SK-N-SH (cell line): Measurements from ENCODE around the gene SH2D3C. TPM values are rescaled to one million over a fixed set of nuclear protein-coding genes. Genes with fewer than 3 reads are reported as not detected.

Experiments used
- CTCF ChIA-PET: fragments of 300-600, 350-600 bp; formaldehyde crosslinking; extraction: SDS; loops from one replicate; lab custom pipeline; 2021; lab: Yijun Ruan, JAX
- POLR2A ChIA-PET: fragments of 350-600 bp; sonication (Branson Sonifier 250); formaldehyde crosslinking; extraction: SDS; loops from one replicate; lab custom pipeline; 2020; ENCODE audit warnings: antibody characterized with exemption, inconsistent platforms; lab: Yijun Ruan, JAX
- DNase-seq: peaks from one replicate; pipeline ENCODE4 v3.0.0; 2012
- H2AFZ ChIP-seq: fragments of 200-600 bp; sonication (generic); 2 replicates; pipeline ENCODE4 v1.8.1; 2016; ENCODE audit warnings: antibody characterized with exemption, mild to moderate bottlenecking, low read depth
- H3F3A ChIP-seq: fragments of 200-600 bp; sonication (generic); replicated peaks from 2 replicates; pipeline ENCODE3; 2016; ENCODE audit warnings: antibody characterized with exemption, mild to moderate bottlenecking; ENCODE audit not compliant: insufficient read depth
- H3K27ac ChIP-seq, 2 experiments: fragments of 200-500 bp in 1 of 2; fragments of 200-600 bp in 1 of 2; sonication (Bioruptor generic) in 1 of 2; sonication (generic), shearing (Covaris generic) in 1 of 2; 2 replicates each; pipeline versions ENCODE4 v1.5.1 to v1.6.1; 2014 to 2016; ENCODE audit warnings: low read depth in 2 of 2, inconsistent platforms in 1 of 2, low read length in 1 of 2, mild to moderate bottlenecking in 1 of 2, mixed read lengths in 1 of 2
- H3K27me3 ChIP-seq: fragments of 200-600 bp; sonication (generic), shearing (Covaris generic); 2 replicates; pipeline ENCODE4 v1.6.1; 2016; ENCODE audit warnings: mixed run types; ENCODE audit not compliant: insufficient read depth
- H3K36me3 ChIP-seq, 2 experiments: fragments of 200-500 bp in 1 of 2; fragments of 200-600 bp in 1 of 2; sonication (Bioruptor generic) in 1 of 2; sonication (generic) in 1 of 2; replicated peaks in 1 of 2; 2 replicates each; pipeline versions ENCODE3 to v1.5.1; 2014 to 2016; ENCODE audit warnings: low read length in 1 of 2, mild to moderate bottlenecking in 1 of 2; ENCODE audit not compliant: insufficient read depth in 2 of 2, control insufficient read depth in 1 of 2
- H3K4me1 ChIP-seq, 2 experiments: fragments of 200-500 bp in 1 of 2; fragments of 200-600 bp in 1 of 2; sonication (Bioruptor generic) in 1 of 2; sonication (generic), shearing (Covaris generic) in 1 of 2; 2 replicates each; pipeline versions ENCODE4 v1.5.1 to v1.6.1; 2014 to 2016; ENCODE audit warnings: low read depth in 1 of 2, low read length in 1 of 2, mixed run types in 1 of 2; ENCODE audit not compliant: insufficient read depth in 2 of 2, control insufficient read depth in 1 of 2
- H3K4me2 ChIP-seq: fragments of 200-600 bp; sonication (generic), shearing (Covaris generic); 2 replicates; pipeline ENCODE4 v1.6.1; 2017; ENCODE audit warnings: mixed run types
- H3K4me3 ChIP-seq, 2 experiments: fragments of 200-500 bp in 1 of 2; fragments of 200-600 bp in 1 of 2; sonication (Bioruptor generic) in 1 of 2; sonication (generic), shearing (Covaris generic) in 1 of 2; 2 replicates each; pipeline versions ENCODE4 v1.5.1 to v1.8.1; 2014 to 2016; ENCODE audit warnings: low read depth in 2 of 2, inconsistent platforms in 1 of 2, low read length in 1 of 2, mild to moderate bottlenecking in 1 of 2, mixed read lengths in 1 of 2, moderate library complexity in 1 of 2
- H3K79me2 ChIP-seq: fragments of 200-600 bp; sonication (generic); 2 replicates; pipeline ENCODE4 v1.8.1; 2017; ENCODE audit warnings: mild to moderate bottlenecking; ENCODE audit not compliant: insufficient read depth
- H3K9ac ChIP-seq: fragments of 200-600 bp; sonication (generic); 2 replicates; pipeline ENCODE4 v1.6.1; 2017; ENCODE audit warnings: mixed run types
- H3K9me2 ChIP-seq: fragments of 200-600 bp; sonication (generic); 2 replicates; pipeline ENCODE4 v1.6.1; 2017; ENCODE audit warnings: mixed run types
- H3K9me3 ChIP-seq: fragments of 200-600 bp; sonication (generic); 2 replicates; pipeline ENCODE4 v1.6.1; 2017; ENCODE audit warnings: mixed run types, mild to moderate bottlenecking, moderate library complexity
- H4K20me1 ChIP-seq: fragments of 200-600 bp; sonication (generic); 2 replicates; pipeline ENCODE4 v1.6.1; 2017; ENCODE audit warnings: mild to moderate bottlenecking, mixed run types; ENCODE audit not compliant: insufficient read depth
- CHD2 ChIP-seq: fragments of 150-350 bp; IDR thresholded peaks from 2 replicates; pipeline ENCODE4 v1.6.1; 2018; ENCODE audit warnings: low read length; ENCODE audit not compliant: partially characterized antibody
- ELF1 ChIP-seq: IDR thresholded peaks from 2 replicates; pipeline ENCODE4 v1.4.0; 2012
- EP300 ChIP-seq, 2 experiments: IDR thresholded peaks; 2 replicates each; pipeline versions ENCODE4 v1.4.0 to v1.6.1; 2012; ENCODE audit warnings: borderline replicate concordance in 1 of 2, low read depth in 1 of 2, low read length in 1 of 2
- FOXJ3 ChIP-seq: sonication (generic); formaldehyde crosslinking; IDR thresholded peaks from 2 replicates; pipeline ENCODE4 v1.5.1; 2020; ENCODE audit warnings: mild to moderate bottlenecking, missing genetic modification reagents
- FOXM1 ChIP-seq: IDR thresholded peaks from 2 replicates; pipeline ENCODE4 v1.4.0; 2012; ENCODE audit warnings: low read depth, mild to moderate bottlenecking
- GABPA ChIP-seq: IDR thresholded peaks from 2 replicates; pipeline ENCODE4 v1.4.0; 2012; ENCODE audit warnings: low read depth, mild to moderate bottlenecking
- GATA2 ChIP-seq: sonication (generic); formaldehyde crosslinking; IDR thresholded peaks from 2 replicates; pipeline ENCODE4 v1.5.0; 2020; ENCODE audit warnings: mild to moderate bottlenecking, missing genetic modification reagents
- IRF3 ChIP-seq: fragments of 150-350 bp; IDR thresholded peaks from 2 replicates; pipeline ENCODE4 v1.6.1; 2016; ENCODE audit warnings: mild to moderate bottlenecking, low read depth, low read length
- JUND ChIP-seq: IDR thresholded peaks from 2 replicates; pipeline ENCODE4 v1.4.0; 2012
- MAX ChIP-seq: IDR thresholded peaks from 2 replicates; pipeline ENCODE4 v1.4.0; 2012; ENCODE audit warnings: low read depth
- MEF2A ChIP-seq: IDR thresholded peaks from 2 replicates; pipeline ENCODE4 v1.4.0; 2012; ENCODE audit warnings: low read depth, borderline replicate concordance
- MXI1 ChIP-seq: IDR thresholded peaks from 2 replicates; pipeline ENCODE4 v1.6.1; 2012; ENCODE audit warnings: mild to moderate bottlenecking, low read depth, low read length, improper control_type of control experiment
- POLR2AphosphoS5 ChIP-seq: IDR thresholded peaks from 2 replicates; pipeline ENCODE4 v1.6.1; 2012; ENCODE audit warnings: low read depth, low read length
- RAD21 ChIP-seq: IDR thresholded peaks from 2 replicates; pipeline ENCODE4 v1.6.1; 2012; ENCODE audit warnings: mild to moderate bottlenecking, low read length
- RCOR1 ChIP-seq: fragments of 150-350 bp; IDR thresholded peaks from 2 replicates; pipeline ENCODE4 v1.6.1; 2017; ENCODE audit warnings: antibody characterized with exemption, low read length
- RFX5 ChIP-seq: IDR thresholded peaks from 2 replicates; pipeline ENCODE4 v1.6.1; 2012; ENCODE audit warnings: mild to moderate bottlenecking, improper control_type of control experiment, low read length
- RXRA ChIP-seq: IDR thresholded peaks from 2 replicates; pipeline ENCODE4 v1.4.0; 2012; ENCODE audit warnings: low read depth, mild to moderate bottlenecking, borderline replicate concordance
- TAF1 ChIP-seq: IDR thresholded peaks from 2 replicates; pipeline ENCODE4 v1.6.1; 2012; ENCODE audit warnings: low read depth, mild to moderate bottlenecking, low read length, moderate library complexity, borderline replicate concordance
- TEAD4 ChIP-seq: IDR thresholded peaks from 2 replicates; pipeline ENCODE4 v1.4.0; 2012; ENCODE audit warnings: mild to moderate bottlenecking, borderline replicate concordance; ENCODE audit not compliant: insufficient read depth
- USF1 ChIP-seq: IDR thresholded peaks from 2 replicates; pipeline ENCODE4 v1.4.0; 2012; ENCODE audit warnings: low read depth, borderline replicate concordance
- ZBTB33 ChIP-seq: IDR thresholded peaks from 2 replicates; pipeline ENCODE4 v1.4.0; 2012; ENCODE audit warnings: low read depth, borderline replicate concordance
- WGBS: methylation state at CpG from one replicate; pipeline ENCODE4 v1.1.6; 2017; ENCODE audit warnings: low lambda C conversion rate; 5-methylcytosine and 5-hydroxymethylcytosine counted together
- polyA plus RNA-seq, 3 experiments: library from polyadenylated mRNA; depleted of rRNA; stranded (reverse); fragments of >200 nt; gene quantifications; 2 replicates each; pipeline ENCODE4 v1.2.3, GENCODE V29; 2012

Gene SH2D3C
- polyA plus RNA-seq, 1 of the 3 experiments (the other 2 are of a cell fraction) = 0.15 TPM

- TF ChIP-seq POLR2AphosphoS5 (no peak), GATA2 (CRISPR knock-in tag) (no peak), MEF2A (no peak), ZBTB33 (no peak), TEAD4 (no peak), JUND (no peak), ELF1 (no peak)
Observed at GRCh38 chr9:127700140-127700539, 78.3 kb downstream of the SH2D3C start (continued).

- H3K36me3 ChIP-seq = no peaks in the 10 kb centered on the region
- 40% methylated on average over 22 of the region's 41 CpGs for WGBS
- 0 out of 4 replicates have a peak, but pooled peaks of 1 of the 2 experiments have one; percentile 16 for TF ChIP-seq EP300 (IDR thresholded peaks at IDR 0.05; ENCODE audit: borderline replicate concordance in 1 of 2, low read depth in 1 of 2, low read length in 1 of 2)
- no peak for TF ChIP-seq FOXM1
- TF ChIP-seq GABPA = peak; percentile 53
- TF ChIP-seq TAF1 = peak; percentile 15; the same call in 1 of the 2 replicates
- TF ChIP-seq USF1 = peak; percentile 63; the same call in 1 of the 2 replicates
- TF ChIP-seq RXRA = no peak
- peak; percentile 72; the same call in 1 of the 2 replicates for TF ChIP-seq MXI1
- no peak for TF ChIP-seq RCOR1
- TF ChIP-seq IRF3 = no peak
- TF ChIP-seq ELF1 = peak; percentile 77
- TF ChIP-seq CHD2 = peak; percentile 26
- peak; percentile 30; the same call in 1 of the 2 replicates for TF ChIP-seq POLR2AphosphoS5
- TF ChIP-seq RFX5 = peak; percentile 76
- no peak for TF ChIP-seq RAD21
- TF ChIP-seq MAX = peak; percentile 93
- TF ChIP-seq FOXJ3 = no peak
- no peaks in the 10 kb centered on the region for H3K79me2 ChIP-seq
- H4K20me1 ChIP-seq = no peaks in the 10 kb centered on the region
- peak overlapping the region; percentile 44 to 62 for H3K27ac ChIP-seq
- H3K9ac ChIP-seq = no peak overlapping the region
- DNase-seq = peak; percentile 98
- H3K4me1 ChIP-seq = peaks cover 0 to 14% of the 10 kb centered on the region in 2 experiments; a peak in 1 of 4 replicates
- peak overlapping the region in 1 of 2 experiments; percentile 30; a peak in 1 of 4 replicates for H3K4me3 ChIP-seq
- peak overlapping the region; percentile 75; the same call in 1 of the 2 replicates for H2AFZ ChIP-seq
- POLR2A ChIA-PET = no interaction called here
- no peaks in the 10 kb centered on the region for H3K27me3 ChIP-seq
- CTCF ChIA-PET = interaction anchor here (1.9 kb wide), 1 partner anchor 13 kb away, joined by 4 read pairs; no protein-coding TSS in a partner anchor
- peaks cover 14% of the 10 kb centered on the region for H3F3A ChIP-seq
- no peak overlapping the region for H3K4me2 ChIP-seq
- H3K9me3 ChIP-seq = no peaks in the 10 kb centered on the region
- no peaks in the 10 kb centered on the region for H3K9me2 ChIP-seq
Observed at GRCh38 chr9:127698985-127699670, 79.3 kb downstream of the SH2D3C start.
